NCI-H460 (cell line): Measurements from ENCODE around the gene RALA. TPM values are rescaled to one million over a fixed set of nuclear protein-coding genes. Genes with fewer than 3 reads are reported as not detected.

Experiments
- DNase-seq: peaks from one replicate; pipeline ENCODE4 v3.0.0-alpha.2; 2016; ENCODE audit warnings: low read depth; ENCODE audit errors: extremely low read depth
- total RNA-seq: library from RNA; depleted of rRNA; stranded (reverse); fragments of >200 nt; shearing (Covaris generic); gene quantifications from 2 replicates; pipeline ENCODE4 v1.2.3, GENCODE V29; 2014; rRNA removed

The RALA gene
- total RNA-seq, 1 experiment from 2014 or later, result 20.0 TPM

DNA sequence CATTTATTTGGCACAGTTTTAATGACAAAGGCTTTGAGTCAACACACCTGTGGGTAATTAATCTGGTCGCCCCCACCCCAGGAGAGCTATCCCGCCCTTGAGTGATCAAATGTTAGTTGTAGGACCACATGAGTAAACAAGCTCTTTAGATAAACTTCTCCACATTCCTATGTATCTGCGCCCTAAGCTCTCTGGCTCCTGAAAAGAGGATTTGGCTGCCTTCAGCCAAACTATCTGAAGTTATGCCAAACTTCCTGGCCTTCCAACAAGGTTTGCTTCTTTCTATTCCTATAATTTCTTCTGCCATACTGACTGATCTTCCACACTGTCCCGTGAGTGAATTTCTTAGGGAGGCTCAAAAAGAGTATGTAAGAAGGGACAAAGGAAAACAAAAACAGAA is 134.2 kb downstream of the RALA start:
- DNase-seq, result no peak

Other genes starting within 250 kb of the RALA start
- gene YAE1, start 57.2 kb upstream of the RALA start, total RNA-seq, result 38.5 and 39.7 TPM in 2 replicates